WTC11 (cell line): Measurements from ENCODE around the gene NTRK1.

ENCODE experiments used
- AFF4 ChIP-seq: sonication (generic); formaldehyde crosslinking; IDR thresholded peaks from 2 replicates; pipeline ENCODE4 v1.8.1; 2023; ENCODE audit warnings: mild to moderate bottlenecking, missing genetic modification reagents, borderline replicate concordance
- ATF2 ChIP-seq: sonication (generic); formaldehyde crosslinking; IDR thresholded peaks from 2 replicates; pipeline ENCODE4 v1.8.1; 2022; ENCODE audit warnings: low read depth, missing genetic modification reagents, borderline replicate concordance
- CTCF ChIP-seq: fragments of 200-600 bp; IDR thresholded peaks from 2 replicates; pipeline ENCODE4 v1.8.0; 2022; ENCODE audit warnings: antibody characterized with exemption
- ESRRA ChIP-seq: sonication (generic); formaldehyde crosslinking; IDR thresholded peaks from 2 replicates; pipeline ENCODE4 v1.8.1; 2022; ENCODE audit warnings: mild to moderate bottlenecking, missing genetic modification reagents, borderline replicate concordance
- ETV6 ChIP-seq: sonication (generic); formaldehyde crosslinking; IDR thresholded peaks from 2 replicates; pipeline ENCODE4 v1.8.1; 2022; ENCODE audit warnings: mild to moderate bottlenecking, missing genetic modification reagents
- FOXK1 ChIP-seq: sonication (generic); formaldehyde crosslinking; IDR thresholded peaks from 2 replicates; pipeline ENCODE4 v1.8.0; 2022; ENCODE audit warnings: mild to moderate bottlenecking, moderate library complexity, missing genetic modification reagents
- FOXP4 ChIP-seq: sonication (generic); formaldehyde crosslinking; IDR thresholded peaks from 2 replicates; pipeline ENCODE4 v1.8.0; 2022; ENCODE audit warnings: mild to moderate bottlenecking, missing genetic modification reagents
- NR2C2 ChIP-seq: sonication (generic); formaldehyde crosslinking; IDR thresholded peaks from 2 replicates; pipeline ENCODE4 v1.8.0; 2022; ENCODE audit warnings: mild to moderate bottlenecking, missing genetic modification reagents
- SMAD4 ChIP-seq: sonication (generic); formaldehyde crosslinking; IDR thresholded peaks from 2 replicates; pipeline ENCODE4 v1.8.0; 2022; ENCODE audit warnings: mild to moderate bottlenecking, missing genetic modification reagents
- SP1 ChIP-seq: sonication (generic); formaldehyde crosslinking; conservative IDR thresholded peaks from 2 replicates; pipeline ENCODE4 v1.8.1; 2022; ENCODE audit warnings: missing genetic modification reagents
- ZNF232 ChIP-seq: sonication (generic); formaldehyde crosslinking; IDR thresholded peaks from 2 replicates; pipeline ENCODE4 v1.8.0; 2022; ENCODE audit warnings: mild to moderate bottlenecking, missing genetic modification reagents
- TF ChIP-seq, protein P1 (sequence below): sonication (generic); formaldehyde crosslinking; IDR thresholded peaks from 2 replicates; pipeline ENCODE4 v1.8.0; 2023; ENCODE audit warnings: mild to moderate bottlenecking, missing genetic modification reagents
- TF ChIP-seq, protein P2 (sequence below): sonication (generic); formaldehyde crosslinking; conservative IDR thresholded peaks from 2 replicates; pipeline ENCODE4 v1.8.1; 2022; ENCODE audit warnings: mild to moderate bottlenecking, missing genetic modification reagents
- TF ChIP-seq, protein P3 (sequence below): sonication (generic); formaldehyde crosslinking; IDR thresholded peaks from 2 replicates; pipeline ENCODE4 v1.8.0; 2022; ENCODE audit warnings: mild to moderate bottlenecking, missing genetic modification reagents

GRCh38 chr1:156905176-156905575 lies 44.5 kb downstream of the NTRK1 start:
- TF ChIP-seq ATF2 (CRISPR knock-in tag) (no peak), CTCF (no peak), SMAD4 (CRISPR knock-in tag) (no peak), ESRRA (CRISPR knock-in tag) (no peak), NR2C2 (CRISPR knock-in tag) (no peak), FOXK1 (CRISPR knock-in tag) (no peak), SP1 (no peak), ETV6 (no peak), AFF4 (no peak), ZNF232 (no peak), FOXP4 (CRISPR knock-in tag) (no peak)
- TF ChIP-seq, protein P1, sequence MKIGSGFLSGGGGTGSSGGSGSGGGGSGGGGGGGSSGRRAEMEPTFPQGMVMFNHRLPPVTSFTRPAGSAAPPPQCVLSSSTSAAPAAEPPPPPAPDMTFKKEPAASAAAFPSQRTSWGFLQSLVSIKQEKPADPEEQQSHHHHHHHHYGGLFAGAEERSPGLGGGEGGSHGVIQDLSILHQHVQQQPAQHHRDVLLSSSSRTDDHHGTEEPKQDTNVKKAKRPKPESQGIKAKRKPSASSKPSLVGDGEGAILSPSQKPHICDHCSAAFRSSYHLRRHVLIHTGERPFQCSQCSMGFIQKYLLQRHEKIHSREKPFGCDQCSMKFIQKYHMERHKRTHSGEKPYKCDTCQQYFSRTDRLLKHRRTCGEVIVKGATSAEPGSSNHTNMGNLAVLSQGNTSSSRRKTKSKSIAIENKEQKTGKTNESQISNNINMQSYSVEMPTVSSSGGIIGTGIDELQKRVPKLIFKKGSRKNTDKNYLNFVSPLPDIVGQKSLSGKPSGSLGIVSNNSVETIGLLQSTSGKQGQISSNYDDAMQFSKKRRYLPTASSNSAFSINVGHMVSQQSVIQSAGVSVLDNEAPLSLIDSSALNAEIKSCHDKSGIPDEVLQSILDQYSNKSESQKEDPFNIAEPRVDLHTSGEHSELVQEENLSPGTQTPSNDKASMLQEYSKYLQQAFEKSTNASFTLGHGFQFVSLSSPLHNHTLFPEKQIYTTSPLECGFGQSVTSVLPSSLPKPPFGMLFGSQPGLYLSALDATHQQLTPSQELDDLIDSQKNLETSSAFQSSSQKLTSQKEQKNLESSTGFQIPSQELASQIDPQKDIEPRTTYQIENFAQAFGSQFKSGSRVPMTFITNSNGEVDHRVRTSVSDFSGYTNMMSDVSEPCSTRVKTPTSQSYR (CRISPR knock-in tag), result no peak
- TF ChIP-seq, protein P2, sequence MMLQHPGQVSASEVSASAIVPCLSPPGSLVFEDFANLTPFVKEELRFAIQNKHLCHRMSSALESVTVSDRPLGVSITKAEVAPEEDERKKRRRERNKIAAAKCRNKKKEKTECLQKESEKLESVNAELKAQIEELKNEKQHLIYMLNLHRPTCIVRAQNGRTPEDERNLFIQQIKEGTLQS, result no peak
- TF ChIP-seq, protein P3, sequence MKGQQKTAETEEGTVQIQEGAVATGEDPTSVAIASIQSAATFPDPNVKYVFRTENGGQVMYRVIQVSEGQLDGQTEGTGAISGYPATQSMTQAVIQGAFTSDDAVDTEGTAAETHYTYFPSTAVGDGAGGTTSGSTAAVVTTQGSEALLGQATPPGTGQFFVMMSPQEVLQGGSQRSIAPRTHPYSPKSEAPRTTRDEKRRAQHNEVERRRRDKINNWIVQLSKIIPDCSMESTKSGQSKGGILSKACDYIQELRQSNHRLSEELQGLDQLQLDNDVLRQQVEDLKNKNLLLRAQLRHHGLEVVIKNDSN (CRISPR knock-in tag), result no peak
